D721Med (cell line): ENCODE results near the gene CYB5D1.

Experiments used
- DNase-seq: peaks from one replicate; pipeline ENCODE4 v3.0.0; 2011; ENCODE audit warnings: low spot score; ENCODE audit not compliant: insufficient read length
- FAIRE-seq: peaks from 2 replicates; lab custom pipeline; 2011; peaks lifted over from hg19 to GRCh38; lab: Jason Lieb, UNC
- TF ChIP-seq, protein P1 (sequence below): IDR thresholded peaks from 2 replicates; pipeline ENCODE4 v1.5.1; 2012; ENCODE audit warnings: mild to moderate bottlenecking, control low read depth; ENCODE audit not compliant: insufficient read depth; ENCODE audit errors: missing control alignments

Gene CYB5D1

GRCh38 chr17:7885367-7886226, 27.8 kb downstream of the CYB5D1 start:
- FAIRE-seq = no peak
- TF ChIP-seq, protein P1, sequence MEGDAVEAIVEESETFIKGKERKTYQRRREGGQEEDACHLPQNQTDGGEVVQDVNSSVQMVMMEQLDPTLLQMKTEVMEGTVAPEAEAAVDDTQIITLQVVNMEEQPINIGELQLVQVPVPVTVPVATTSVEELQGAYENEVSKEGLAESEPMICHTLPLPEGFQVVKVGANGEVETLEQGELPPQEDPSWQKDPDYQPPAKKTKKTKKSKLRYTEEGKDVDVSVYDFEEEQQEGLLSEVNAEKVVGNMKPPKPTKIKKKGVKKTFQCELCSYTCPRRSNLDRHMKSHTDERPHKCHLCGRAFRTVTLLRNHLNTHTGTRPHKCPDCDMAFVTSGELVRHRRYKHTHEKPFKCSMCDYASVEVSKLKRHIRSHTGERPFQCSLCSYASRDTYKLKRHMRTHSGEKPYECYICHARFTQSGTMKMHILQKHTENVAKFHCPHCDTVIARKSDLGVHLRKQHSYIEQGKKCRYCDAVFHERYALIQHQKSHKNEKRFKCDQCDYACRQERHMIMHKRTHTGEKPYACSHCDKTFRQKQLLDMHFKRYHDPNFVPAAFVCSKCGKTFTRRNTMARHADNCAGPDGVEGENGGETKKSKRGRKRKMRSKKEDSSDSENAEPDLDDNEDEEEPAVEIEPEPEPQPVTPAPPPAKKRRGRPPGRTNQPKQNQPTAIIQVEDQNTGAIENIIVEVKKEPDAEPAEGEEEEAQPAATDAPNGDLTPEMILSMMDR = no peak

DNA sequence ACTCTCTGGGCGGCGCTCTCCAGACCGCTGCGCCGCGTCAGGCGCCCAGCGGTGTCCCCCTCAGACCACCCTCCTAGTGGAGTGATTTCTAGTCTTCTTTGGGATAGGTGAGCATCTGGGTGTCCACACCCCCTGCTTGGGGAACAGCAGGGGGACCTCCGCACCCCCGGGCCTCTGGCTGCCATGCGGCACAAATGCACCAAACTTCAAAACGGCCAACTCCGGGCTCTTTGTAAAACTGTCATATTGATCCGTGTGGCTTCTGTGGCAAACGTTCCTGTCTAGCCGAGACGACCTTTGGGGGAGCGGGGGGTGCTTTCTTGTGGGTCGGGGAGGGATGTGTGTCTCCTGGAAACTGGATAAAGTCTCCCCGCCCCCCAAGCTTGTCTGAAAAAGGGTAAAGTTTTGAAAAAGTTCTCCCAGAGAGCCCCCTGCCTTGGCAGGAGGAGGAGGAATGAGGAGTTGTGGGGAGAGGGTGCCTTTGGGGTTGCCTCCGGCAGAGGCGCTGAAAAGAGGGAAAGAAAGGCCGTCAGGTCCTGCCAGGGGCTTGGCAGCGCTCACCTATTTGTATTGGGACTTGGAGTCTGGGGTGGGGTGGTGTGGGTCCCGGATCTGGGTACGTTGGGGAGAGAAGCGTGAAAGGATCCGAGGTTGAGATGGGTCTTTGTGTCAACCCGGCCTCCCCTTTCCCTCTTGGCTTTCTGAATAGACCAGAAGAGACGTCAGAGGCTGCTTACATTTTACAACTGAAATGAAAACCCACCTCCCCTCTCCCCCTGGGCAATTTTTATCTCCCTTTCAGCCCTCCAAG, 28.6 kb downstream of the CYB5D1 start:
- FAIRE-seq (no peak), DNase-seq (no peak)
- TF ChIP-seq, protein P1 = no peak

More at GRCh38 chr17:7885367-7886226, 27.8 kb downstream of the CYB5D1 start:
- DNase-seq = no peak

- no peak for DNase-seq
Observed at GRCh38 chr17:7887038-7887481, 29.3 kb downstream of the CYB5D1 start.

DNA sequence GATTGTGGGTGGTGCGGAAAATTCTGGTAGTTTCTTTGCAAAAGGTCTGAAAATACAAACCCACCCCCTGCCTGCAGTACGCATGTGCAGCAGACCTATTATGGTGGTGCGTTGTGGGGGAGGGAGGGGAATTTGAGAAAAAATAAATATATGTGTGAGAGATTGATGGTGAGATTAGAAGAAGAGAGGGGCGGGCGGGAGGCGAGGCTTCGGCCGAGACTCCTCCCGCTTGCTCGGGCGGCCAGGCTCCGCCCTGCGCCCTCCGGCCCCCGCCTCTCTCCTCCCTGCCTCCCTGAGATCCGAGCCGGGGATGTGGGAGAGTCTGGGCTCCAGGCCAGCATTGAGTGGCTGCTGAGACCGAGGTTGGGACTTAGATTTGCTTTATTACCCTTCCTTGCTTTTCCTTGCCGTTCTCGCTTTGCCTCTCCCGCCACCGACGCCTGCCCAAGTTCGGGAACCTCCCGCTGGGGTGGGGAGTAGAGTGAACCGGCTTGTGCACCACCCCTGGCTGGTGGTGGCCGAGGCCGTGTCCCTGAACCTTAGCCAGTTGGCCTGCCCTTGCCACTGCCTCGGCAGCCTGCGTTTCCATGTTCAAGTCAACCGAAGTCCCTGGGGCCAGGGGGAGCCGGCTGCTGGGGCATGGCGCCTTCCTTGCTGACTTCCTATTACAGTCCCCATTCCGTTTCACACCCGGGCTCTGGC, 29.8 kb downstream of the CYB5D1 start:
- DNase-seq = peak; percentile 91
- TF ChIP-seq, protein P1 = no peak
- no peak for FAIRE-seq

More at GRCh38 chr17:7887038-7887481, 29.3 kb downstream of the CYB5D1 start:
- TF ChIP-seq, protein P1 = no peak
- FAIRE-seq = no peak

GRCh38 chr17:7888184-7888920, 30.5 kb downstream of the CYB5D1 start, which contains the start of gene CHD3:
TSS of gene CHD3 (plus strand) at chr17:7888789. CDS start at chr17:7889001, 212 bp downstream.
- no peak for FAIRE-seq
- TF ChIP-seq, protein P1 = no peak
- no peak for DNase-seq

DNA sequence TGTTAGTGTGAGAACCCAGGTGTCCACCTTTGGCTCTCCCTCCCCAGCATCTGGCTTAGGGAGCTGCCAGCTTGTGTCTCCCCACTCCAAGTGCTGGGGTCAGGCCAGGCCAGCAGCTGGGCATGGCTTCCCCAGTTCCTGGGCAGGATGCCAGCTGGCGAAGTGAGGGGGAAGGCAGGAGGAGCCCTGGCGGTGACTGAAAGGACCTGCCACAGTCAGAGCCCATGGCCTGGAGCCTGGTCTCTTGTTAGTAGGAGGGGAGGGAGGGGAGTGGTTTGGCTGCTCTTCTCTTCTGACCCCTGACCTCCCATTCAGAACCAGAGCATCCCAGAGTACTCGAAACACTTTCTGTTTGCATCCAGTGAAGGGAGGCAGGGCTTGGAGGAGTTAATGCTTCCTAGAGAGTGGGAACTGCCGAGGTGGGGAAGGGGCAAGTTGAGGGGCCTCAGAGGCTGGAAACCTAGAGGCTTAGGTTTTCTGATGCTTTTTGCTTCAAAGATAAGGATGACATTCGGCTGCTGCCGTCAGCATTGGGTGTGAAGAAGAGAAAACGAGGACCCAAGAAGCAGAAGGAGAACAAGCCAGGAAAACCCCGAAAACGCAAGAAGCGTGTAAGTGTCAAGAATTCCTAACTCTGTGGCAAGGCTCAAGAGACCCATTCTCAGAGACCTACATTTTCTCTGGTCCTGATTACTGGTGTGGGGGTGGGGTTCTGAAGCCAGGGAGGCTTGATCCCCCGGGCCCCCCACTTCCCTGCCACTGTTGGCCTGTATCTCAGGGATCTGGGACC, 31.6 kb downstream of the CYB5D1 start:
- FAIRE-seq (no peak), DNase-seq (no peak)
- TF ChIP-seq, protein P1 = no peak
